Left cardiac atrium (tissue), 4 donors: ENCODE data around the gene SLIT1. TPM values are rescaled to one million over a fixed set of nuclear protein-coding genes. Genes with fewer than 3 reads are reported as not detected.
A peak's percentile ranks its signal among the peaks of the same experiment; 100 is the strongest.
"Not testable (repeated sequence)": the region's sequence is repeated elsewhere in the genome, so short reads cannot be mapped to it uniquely, and the experiment has no call there.

Experiments used
- ATAC-seq, 2 donors: fragments of 200-7000 bp; cut with Tn5 transposase; one replicate each; pipeline ENCODE4 v1.9.1; 2020; ENCODE audit warnings: mild to moderate bottlenecking in 2 of 2, moderate library complexity in 2 of 2
- DNase-seq: peaks from one replicate; pipeline ENCODE4 v3.0.0-alpha.2; 2020
- intact Hi-C, 2 donors: fragments of 100-400 bp; cut with DNase I; formaldehyde crosslinking; loops; one replicate each; pipeline versions ENCODE4 v1.14.1 to v1.15.1; 2022 to 2023
- total RNA-seq, 2 donors: library from RNA; stranded (reverse); fragmentation: NEBNext Ultra II Directional; extraction: Animal tissue kit (Norgen Biotek cat#: 25700); gene quantifications; one replicate each; pipeline ENCODE4 v1.2.1, GENCODE V29; 2021
- donor health status: DM: no; HTN: yes; CAD: no.
- donor health status: DM: no; HTN: yes; CAD: no; lungs with severe emphysema.
- donor health status: DM: yes; HTN: yes; CAD: no.
- donor health status: Dilated cardiomyopathy.

Gene SLIT1
- total RNA-seq, 2 donors from 2014 or later = 0.24 to 0.31 TPM

DNA sequence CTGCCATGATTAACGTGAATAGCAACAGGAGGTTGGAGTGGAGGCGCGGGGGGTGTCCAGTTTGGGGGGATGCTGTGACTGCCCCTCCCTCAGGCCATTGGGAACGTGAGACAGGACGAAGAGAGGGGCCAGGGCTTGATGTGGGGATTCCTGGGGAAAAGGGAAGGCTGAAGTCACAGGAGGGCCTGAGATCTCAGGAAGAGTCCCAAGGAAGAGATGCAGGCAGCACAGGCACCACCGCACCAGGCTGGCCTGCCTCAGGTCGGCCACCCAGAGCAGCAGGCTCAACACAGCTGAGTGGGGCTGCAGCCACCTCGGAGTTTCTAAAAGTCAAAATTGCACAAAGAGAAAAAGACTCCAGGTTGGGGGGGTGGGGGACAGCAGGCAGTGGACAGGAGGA lies 86.7 kb downstream of the SLIT1 start:
- intact Hi-C loops = no loop called here
- no peak for ATAC-seq

DNA sequence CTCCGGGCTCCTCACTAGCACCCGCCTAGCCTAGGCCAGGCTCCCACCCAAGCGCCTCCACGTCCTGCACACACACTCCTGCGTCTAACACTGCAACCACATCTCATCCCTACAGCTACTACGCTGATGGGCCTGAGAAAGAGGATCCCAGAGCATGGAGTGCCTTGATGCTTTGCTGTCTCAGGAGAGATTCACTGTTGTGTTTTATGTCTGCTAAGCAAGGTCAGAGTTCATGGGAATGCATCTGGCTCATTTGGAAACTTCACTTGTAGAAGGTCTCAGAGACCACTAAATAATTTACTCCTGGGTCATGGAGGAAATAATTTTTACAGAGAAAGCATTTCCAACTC lies 88.7 kb downstream of the SLIT1 start:
- intact Hi-C loops = no loop called here
- DNase-seq (no peak), ATAC-seq (no peak)

More for the DNA sequence above, 86.7 kb downstream of the SLIT1 start:
- DNase-seq = no peak

DNA sequence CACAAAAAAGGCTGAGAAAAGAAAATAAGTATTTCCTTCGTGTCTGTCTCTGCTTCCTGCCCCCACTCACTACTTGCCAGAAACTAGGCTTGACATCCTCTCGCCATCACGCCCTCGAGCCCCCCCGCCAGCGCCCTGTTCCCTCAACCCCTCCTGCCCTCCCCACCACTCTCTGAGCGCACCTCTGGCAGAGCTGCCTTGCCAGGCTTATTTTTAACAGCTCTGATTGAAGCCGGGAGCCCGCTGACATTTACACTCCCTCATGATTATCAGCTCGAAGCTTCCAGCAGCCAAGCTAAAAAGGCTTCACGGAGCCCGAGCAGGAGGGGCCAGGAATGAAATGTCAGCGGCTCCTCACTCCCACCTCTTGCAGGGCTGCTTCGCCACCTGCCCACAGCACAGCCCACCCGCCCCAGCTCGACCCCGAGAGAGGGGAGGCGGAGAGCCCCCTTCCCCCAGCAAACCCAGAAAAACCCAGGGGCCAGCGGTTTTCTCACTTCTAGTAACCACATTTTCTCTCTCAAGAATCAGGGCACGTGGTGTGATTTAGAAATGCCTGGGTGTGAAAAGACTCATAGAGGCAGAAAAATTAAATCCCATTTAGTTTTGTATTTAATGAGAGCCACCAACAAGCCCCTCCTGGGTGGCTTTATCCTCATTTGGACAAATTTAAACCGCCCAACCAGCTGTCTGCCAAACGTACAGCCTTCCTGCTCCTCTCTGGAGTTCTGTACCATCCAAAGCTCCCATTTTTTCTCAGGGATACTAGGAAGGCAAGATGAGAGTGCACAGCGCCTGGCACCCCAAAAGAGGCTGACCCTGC lies 89.3 kb downstream of the SLIT1 start:
- intact Hi-C loops = no loop called here
- DNase-seq (peak; percentile 69), ATAC-seq (peak; percentile 94 to 96)

DNA sequence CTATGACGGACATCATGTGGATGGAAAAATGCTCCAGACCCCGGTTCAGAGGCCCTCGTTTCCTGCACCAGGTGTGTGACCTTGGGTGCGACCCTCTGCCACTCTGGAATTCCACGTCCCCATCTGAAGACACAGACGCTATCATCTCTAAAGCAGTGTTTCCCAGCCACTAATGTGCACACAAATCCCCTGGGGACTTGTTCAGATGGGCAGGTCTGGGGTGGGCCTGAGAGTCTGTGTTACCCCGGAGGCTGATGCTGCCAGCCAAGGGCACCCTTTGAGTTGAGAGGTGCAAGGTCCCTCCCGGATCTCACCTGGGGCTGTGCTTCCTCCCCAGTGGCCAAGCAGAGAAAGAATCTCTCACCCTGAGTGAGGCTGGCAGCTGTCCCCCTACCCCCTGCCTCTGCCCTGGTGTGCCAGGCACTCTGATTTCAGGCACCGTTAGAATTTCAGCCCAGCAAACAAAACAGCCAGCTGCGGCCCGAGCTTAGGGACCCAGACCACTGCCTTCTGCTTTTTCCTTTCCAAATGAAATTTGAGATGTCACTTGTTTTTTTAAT lies 90.0 kb downstream of the SLIT1 start:
- intact Hi-C loops = no loop called here
- ATAC-seq (no peak), DNase-seq (no peak)

DNA sequence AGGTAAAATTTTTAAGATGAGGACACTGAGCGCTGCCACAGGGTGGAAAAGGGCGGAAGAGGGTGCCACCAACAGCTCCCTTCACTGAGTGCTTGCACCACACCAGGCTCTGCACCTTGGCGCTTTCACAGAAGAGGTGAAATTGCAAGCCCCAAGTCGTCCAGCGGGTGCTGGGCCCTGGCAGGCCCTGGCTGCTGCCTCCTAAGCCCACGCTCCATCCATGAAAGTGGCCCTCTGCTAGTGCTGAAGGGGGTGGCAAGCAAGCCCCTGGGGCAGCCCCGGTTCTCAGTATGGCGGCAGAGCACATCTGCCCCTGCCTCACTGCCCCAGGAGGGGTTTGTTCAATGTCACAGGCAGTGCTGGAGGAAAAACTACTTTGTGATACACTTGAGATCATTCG lies 95.1 kb downstream of the SLIT1 start:
- DNase-seq = no peak
- ATAC-seq = no peak
- intact Hi-C loops = no loop called here

DNA sequence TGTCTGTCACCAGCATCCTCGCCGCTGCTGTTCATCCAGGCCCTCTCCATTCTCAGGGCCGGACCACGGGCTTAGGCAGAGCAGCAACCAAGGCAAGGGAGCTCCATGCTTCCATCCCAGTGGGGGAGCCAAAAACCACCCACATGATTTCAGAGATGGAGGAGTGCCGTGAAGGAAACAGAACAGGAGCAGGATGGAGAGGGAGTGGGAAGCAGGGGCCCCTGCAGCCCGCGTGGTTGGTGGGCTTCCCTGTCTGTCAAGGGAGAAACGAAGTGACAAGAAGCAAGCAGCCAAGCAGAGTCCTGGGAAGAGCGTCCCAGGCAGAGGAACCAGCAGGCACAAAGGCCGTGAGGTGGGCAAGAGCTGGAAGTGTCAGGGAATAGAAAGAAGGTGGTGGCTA lies 95.7 kb downstream of the SLIT1 start:
- intact Hi-C loops = no loop called here
- ATAC-seq (no peak), DNase-seq (no peak)

DNA sequence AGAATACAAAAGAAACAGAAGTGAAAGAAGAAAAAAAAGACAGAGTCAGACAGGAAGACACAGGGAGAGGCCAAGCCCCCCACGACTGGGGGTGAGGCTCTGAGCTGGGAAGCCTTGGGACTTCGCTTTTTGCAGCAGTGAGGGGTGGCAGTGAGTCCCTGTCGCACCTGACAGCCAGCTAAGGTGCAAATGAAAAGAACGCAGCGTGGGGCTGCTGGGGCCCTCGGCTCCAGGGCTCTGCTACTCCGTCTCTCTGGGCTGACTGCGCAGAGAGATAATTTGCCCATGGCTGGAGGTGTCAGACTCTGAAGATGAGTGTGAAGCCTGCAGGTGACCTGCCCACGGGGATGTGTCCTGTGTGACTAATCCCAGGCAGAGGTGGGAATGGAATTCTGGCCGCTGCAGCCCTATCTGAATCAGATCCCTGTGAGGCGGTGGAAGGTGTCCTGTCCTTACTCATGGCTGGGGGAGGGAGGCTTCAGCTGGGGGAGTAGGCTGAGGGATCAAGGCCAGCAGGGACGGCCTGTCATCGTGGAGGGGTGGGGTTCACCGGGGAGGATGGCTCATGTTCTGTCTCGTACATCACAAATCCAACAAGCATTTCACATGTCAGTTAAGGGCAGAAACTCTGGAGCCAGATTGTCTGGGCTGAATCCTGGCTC lies 96.4 kb downstream of the SLIT1 start:
- intact Hi-C loops = no loop called here

DNA sequence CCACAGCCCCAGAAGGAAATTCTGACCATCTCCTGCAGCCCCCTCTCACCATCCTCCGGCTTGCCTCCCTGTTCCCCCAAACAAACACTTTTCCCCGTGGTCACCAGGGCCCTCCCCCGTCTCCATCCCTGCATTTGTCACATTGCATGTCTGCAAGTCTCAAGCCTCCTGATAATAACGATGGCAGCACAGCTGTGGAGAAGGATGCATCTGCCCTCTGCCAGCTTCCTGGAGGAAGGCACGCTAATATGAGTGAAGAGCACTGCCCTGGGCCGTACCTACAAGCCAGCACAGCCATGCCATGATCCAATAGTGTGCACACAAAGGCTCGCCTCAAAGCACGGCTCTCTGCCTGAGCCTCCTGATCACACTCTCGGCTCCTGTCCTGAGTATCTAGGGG lies 98.5 kb downstream of the SLIT1 start:
- no peak for DNase-seq
- intact Hi-C loops = no loop called here
- no peak for ATAC-seq

More for the DNA sequence above, 96.4 kb downstream of the SLIT1 start:
- peak in 1 of 2 donors; percentile 70 for ATAC-seq
- DNase-seq = no peak

DNA sequence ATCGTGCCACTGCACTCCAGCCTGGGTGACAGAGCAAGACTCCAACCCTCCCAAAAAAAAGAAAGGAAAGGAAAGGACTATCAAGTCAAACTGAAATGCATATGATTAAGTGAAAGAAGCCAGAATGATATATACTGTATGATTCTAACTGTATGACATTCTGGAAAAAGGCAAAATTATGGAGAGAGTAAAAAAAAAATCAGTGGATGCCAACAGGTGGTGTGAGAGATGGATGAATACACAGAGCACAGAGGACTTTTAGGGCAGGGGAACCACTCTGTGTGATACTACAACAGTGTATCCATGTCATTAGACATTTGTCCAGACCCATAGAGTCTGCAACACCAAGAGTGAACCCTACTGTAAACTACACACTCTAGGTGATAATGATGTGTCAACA lies 99.2 kb downstream of the SLIT1 start:
- intact Hi-C loops = no loop called here
- ATAC-seq (no peak), DNase-seq (no peak)

DNA sequence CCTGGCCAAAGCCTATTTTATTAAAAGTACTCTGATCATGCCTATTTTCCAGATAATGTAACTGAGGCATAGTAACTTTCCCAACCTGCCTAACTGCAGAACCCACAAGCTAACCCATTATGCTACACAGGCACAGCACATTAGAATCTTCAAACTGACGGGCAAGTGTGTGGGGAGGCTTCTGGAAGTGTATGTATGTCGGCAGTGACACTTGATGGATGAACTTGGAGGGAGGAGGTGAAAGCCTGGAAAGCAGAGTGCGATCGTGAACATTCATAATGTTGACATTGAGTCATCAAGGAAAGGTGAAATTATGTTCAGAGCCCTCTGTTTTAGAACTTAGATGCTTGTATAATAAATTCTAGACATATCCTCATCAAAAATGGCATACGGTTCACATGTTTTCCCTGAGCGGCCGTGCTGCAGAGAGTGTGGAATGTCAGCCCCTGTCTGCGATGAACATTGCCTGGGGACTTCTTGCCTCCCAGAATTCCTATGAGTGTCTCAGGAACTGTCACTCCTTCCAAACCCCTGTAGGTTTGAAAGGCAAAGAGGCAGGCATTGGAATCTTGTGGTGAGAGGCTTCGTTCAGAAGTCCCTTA lies 102.4 kb downstream of the SLIT1 start:
- ATAC-seq = no peak

DNA sequence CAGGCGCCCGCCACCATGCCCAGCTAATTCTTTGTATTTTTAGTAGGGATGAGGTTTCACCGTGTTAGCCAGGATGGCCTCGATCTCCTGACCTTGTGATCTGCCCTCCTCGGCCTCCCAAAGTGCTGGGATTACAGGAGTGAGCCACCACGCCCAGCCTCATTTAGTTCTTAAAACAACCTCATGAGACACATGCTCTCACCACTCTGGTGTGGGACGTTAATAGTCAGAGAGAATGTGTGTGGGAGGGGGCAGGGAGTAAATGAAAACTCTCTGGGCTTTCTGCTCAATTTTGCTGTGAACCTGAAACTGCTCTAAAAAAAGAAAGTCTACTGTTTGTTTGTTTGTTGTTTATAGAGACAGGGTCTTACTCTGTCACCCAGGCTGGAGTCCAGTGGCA lies 103.2 kb downstream of the SLIT1 start:
- DNase-seq, intact Hi-C loops, ATAC-seq: not testable (repeated sequence)

More for the DNA sequence above, 102.4 kb downstream of the SLIT1 start:
- no peak for DNase-seq
- intact Hi-C loops = no loop called here

DNA sequence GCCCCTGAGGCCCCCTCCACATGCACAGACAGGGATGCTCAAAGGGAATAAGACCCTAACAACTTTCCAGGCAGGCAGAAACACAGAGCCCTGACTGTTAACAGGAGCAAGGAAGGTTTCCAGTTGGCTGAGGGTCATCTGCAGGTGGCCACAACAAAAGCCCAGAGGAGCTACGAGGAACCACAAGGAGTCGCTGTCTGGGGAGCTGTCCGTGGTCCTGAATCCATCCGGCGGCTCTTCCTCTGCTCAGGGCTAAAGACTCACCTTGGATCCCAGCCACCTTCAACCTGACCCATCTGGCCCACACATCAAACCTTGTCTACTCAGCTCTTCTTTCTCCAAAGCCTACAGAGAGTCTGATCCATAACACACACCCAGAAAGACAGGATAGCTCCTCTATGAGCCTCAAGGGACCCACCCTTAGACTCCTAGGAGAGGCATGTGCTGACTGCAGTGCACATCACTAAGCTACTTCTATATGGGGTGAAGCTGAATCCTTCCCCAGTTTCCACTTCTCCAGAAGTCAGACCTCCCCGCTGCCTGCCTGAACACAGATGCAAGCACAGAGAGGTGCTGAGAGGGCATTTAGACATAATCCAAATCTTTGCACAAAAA lies 104.0 kb downstream of the SLIT1 start:
- DNase-seq = peak; percentile 51
- ATAC-seq = peak; percentile 61 to 63
- intact Hi-C loops = no loop called here

DNA sequence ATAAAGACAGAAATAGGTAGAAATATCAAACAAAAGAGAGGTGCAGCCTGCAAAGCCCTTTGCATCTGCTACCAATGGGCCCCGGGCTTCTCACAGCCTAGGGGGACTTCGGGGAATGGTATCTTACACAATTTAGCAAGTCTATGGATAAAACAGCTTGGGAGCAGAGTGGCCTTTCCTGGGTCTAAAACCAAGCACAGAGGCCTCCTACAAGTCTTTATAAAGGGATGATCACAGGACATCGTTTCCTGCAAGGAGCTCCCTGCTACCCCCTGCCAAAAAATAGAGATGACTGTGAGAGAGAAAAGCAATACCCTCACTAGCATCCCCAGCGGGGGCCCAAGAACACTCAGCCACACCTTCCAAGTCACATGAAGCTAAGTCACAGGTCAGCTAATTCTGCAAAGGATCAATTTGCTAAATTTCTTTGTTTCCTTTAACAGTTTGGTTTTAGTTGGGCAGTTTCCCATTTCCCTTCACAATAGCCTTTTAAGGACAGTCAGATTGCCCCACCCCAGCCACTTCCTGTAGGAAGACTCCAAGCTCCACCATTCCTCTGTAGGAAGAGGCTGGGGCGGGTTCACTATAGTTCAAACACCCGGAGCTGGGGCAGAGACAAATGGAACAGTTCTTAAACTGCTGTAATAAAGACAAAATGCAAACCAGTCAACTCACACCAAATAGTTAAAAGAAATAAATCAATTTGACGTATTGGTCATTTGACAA lies 105.5 kb downstream of the SLIT1 start:
- DNase-seq (no peak), ATAC-seq (no peak)
- intact Hi-C loops = no loop called here

DNA sequence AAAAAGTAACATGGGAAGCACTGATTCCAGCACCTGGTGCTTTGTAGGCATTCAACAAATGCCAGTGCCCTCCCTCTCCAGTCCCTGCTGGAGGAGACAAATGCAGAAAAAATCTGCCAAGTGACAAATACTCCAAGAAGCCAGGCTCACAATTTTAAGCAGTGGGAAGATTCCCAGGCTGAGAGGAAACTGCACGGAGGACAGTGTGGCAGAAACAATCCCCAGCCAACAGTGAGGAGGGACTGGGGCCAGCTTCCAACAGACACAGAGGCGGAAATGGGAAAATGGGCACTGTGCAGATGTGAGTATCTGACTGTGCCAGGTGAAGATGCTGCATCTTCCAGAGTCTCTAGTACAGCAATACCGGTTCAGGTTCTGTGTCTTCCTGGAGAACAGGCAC lies 106.3 kb downstream of the SLIT1 start:
- no peak for ATAC-seq
- DNase-seq = no peak
- intact Hi-C loops = no loop called here

DNA sequence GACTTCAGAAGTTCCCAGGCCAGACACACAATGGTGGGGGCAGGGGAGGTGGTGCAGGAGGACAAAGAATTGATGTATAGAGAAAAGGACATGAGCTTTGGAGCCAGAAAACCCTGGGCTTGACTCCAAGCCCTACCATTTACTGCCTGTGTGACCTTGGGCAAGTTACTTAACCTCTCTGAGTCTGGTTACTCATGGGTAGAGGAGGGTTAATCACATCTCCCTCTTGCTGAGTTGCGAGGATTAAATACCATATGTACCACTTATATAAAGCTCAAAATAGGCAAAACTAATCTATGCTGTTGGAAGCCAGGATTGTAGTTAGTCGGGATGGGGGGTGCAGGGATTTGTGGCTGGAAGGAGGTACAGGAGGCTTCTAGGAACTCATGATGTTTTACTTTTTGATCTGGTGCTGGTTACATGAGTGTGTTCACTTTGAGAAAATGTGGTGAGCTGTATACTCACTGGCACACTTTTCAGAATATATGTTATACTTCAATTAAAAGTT lies 106.8 kb downstream of the SLIT1 start:
- ATAC-seq (no peak), DNase-seq (no peak)
- intact Hi-C loops = no loop called here

DNA sequence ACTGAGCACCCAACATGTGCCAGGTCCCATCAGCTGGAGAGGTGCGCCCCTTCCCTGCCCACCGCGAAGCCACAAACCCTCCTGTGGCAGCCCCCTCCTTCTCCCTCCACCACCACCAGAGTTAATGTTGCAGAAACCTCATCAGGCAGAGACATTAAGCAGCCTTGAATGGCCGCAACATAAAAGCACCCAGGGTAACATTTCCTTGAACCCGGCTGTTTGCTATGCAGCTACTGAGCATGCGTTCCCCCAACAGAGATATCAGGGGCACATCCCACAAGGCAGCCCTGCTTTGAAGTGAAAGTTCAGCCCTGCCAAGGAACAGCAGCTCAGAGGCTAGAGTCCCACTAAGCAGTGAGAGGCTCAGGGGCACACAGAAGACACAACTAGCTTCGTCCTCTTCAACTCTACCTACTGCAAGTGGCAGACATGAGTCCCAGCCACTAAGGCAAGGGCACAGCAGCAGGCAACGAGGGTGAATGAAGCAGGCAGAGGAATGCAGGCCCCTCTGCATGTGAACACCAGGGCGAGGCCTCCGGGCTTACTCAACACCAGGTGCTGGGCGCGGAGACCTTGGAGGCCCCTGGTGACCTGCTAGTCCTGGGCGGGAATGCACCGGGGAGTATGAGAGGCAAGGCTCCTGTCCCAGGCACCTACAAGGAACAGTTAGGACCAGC lies 107.4 kb downstream of the SLIT1 start:
- no peak for DNase-seq
- ATAC-seq = no peak
- intact Hi-C loops = no loop called here

DNA sequence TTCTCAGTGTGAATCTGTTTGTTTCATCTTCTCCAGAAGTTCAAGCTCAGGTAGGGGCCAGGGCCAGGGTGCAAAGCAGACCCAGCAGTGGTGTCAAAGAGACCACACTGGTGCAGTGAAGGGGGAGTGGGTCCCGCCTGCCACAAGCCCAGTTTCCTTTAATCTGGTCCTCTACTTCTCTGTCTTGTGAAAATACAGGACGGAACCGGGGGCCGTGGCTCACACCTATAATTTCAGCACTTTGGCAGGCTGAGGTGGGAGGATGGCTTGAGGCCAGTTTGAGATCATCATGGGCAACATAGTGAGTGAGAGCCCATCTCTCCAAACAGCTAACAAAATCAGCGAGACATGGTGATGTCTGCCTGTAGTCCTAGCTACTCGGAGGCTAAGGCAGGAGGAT lies 109.0 kb downstream of the SLIT1 start:
- intact Hi-C loops = no loop called here
- ATAC-seq (no peak), DNase-seq (no peak)

DNA sequence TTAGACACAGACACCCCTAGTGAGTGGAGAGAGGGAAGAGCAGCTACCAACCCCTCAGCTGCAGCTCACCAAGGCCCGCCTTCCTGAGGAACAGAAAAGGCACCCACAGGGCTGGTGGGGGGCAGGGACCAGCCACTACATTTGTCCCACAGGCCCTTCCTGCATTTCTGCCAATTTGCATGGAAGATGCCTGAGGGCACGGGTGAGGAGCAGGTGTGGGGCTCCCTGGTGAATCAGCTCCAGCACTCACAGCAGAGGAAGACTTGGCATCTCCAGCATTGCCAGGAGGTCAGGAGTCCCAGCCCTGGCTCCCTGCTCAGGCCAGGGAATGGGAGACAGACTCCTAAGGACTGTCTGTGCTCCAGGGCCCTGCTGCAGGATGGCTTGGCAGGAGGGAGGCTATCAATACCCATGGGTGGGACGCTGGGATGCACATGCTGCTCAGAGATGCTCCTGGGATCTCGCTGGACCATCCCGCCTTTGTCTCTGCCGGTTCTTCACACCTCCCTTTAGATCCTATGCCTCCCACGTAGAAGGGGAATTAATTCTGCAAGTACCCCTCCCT lies 109.7 kb downstream of the SLIT1 start:
- DNase-seq = no peak
- no peak for ATAC-seq
- intact Hi-C loops = no loop called here
